ENCODE results near the gene ATG12. TPM values are rescaled to one million over a fixed set of nuclear protein-coding genes. Genes with fewer than 3 reads are reported as not detected.

The ATG12 gene
- total RNA-seq, 1 donor from 2014 or later = 73.9 TPM

DNA sequence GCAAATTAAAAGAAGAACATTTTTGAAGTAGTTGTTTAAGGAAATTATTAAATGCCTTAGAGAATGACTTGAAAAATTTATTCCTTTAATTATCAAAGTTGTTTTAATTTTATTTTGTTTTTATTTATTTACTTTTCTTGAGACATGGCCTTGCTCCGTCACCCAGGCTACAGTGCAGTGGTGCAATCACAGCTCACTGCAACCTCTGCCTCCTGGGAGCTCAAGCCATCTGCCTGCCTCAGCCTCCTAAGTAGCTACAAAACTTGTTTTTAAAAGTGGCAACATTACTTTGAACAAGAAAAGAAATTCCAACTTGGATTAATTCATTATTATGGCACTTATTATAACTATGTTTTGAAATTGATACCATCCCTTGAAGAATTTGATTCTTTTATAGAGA, 53.9 kb downstream of the ATG12 start:
- ChIA-PET POLR2A (no interaction called here), CTCF (no interaction called here)
- ATAC-seq (ENCODE audit: low read depth) (no peak), DNase-seq (no peak)
- intact Hi-C loops (cut with micrococcal nuclease) = no loop called here
- Mint-ChIP-seq H3K9me3 (no peaks in the 10 kb centered on the region), H3K27ac (no peak overlapping the region), H3K27me3 (peaks cover 42% of the 10 kb centered on the region), H3K4me3 (no peak overlapping the region), H3K4me1 (no peaks in the 10 kb centered on the region), H3K36me3 (ENCODE audit: low read depth) (no peaks in the 10 kb centered on the region)
- TF ChIP-seq, protein P1, sequence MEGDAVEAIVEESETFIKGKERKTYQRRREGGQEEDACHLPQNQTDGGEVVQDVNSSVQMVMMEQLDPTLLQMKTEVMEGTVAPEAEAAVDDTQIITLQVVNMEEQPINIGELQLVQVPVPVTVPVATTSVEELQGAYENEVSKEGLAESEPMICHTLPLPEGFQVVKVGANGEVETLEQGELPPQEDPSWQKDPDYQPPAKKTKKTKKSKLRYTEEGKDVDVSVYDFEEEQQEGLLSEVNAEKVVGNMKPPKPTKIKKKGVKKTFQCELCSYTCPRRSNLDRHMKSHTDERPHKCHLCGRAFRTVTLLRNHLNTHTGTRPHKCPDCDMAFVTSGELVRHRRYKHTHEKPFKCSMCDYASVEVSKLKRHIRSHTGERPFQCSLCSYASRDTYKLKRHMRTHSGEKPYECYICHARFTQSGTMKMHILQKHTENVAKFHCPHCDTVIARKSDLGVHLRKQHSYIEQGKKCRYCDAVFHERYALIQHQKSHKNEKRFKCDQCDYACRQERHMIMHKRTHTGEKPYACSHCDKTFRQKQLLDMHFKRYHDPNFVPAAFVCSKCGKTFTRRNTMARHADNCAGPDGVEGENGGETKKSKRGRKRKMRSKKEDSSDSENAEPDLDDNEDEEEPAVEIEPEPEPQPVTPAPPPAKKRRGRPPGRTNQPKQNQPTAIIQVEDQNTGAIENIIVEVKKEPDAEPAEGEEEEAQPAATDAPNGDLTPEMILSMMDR (IDR thresholded peaks at IDR 0.05) = no peak

DNA sequence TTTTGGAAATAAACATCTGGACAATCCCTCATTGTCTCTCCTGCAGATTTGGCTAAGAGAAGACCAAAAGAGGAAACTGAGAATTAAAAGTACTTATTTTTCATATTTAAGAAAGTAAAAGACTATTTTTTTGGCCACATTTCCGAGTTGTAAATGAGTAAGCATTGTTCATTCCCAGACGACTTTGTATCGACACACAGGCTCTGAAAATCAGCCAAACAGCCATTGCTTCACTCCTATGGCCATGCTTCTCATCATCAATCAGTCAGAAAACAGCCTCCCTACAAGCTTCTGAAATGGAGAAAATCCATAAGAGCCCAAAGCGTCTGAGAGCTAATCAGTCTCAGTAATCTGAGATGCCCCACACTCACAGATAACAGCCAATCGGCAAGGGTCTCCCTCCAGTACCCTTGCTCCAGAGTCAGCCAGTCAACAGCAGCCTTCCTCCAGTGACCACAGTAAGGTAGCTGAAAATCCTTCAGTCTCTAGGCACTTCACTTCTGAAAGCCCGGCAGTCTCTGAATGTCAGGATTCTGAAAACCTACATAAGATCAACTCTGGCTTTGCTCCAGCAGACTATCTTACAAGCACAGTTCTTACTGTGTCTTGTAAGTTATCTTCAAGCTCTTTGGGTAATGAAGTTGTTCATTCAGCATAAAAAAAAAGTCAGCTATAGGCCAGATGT, 55.8 kb downstream of the ATG12 start:
- CTCF ChIA-PET = no interaction called here
- H3K4me1 Mint-ChIP-seq = peaks cover 1% of the 10 kb centered on the region
- no peak overlapping the region for H3K27ac Mint-ChIP-seq
- no peaks in the 10 kb centered on the region for H3K36me3 Mint-ChIP-seq (ENCODE audit: low read depth)
- DNase-seq (no peak), ATAC-seq (ENCODE audit: low read depth) (no peak)
- peaks cover 32% of the 10 kb centered on the region for H3K27me3 Mint-ChIP-seq
- H3K4me3 Mint-ChIP-seq = no peak overlapping the region
- no peaks in the 10 kb centered on the region for H3K9me3 Mint-ChIP-seq
- intact Hi-C loops (cut with micrococcal nuclease) = no loop called here
- POLR2A ChIA-PET = no interaction called here
- TF ChIP-seq, protein P1 (IDR thresholded peaks at IDR 0.05) = no peak

DNA sequence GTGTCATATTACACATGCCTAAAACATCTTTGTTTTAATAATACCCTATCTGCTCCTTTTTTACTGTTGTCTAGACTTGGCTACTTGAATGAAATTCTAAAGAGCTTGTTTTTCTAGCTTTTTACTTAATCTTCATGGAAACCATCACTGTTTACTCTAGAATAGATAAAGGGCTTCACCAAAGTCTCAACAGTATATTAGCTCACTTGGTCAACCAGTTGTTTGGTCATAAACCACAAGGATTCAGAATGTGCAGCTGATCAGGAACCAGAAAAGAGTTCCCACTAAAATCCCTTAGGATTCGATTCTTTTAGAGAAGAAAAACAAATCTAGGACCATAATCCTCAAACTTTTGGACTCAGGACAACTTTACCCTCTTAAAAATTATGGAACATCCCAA, 62.9 kb downstream of the ATG12 start:
- no peak overlapping the region for H3K27ac Mint-ChIP-seq
- peaks cover 2% of the 10 kb centered on the region for H3K27me3 Mint-ChIP-seq

More for the DNA sequence above, 62.9 kb downstream of the ATG12 start:
- H3K4me3 Mint-ChIP-seq = no peak overlapping the region
- ATAC-seq (ENCODE audit: low read depth) (no peak), DNase-seq (no peak)
- CTCF ChIA-PET = no interaction called here
- H3K36me3 Mint-ChIP-seq (ENCODE audit: low read depth) = no peaks in the 10 kb centered on the region
- POLR2A ChIA-PET = no interaction called here
- TF ChIP-seq, protein P1 (IDR thresholded peaks at IDR 0.05) = no peak
- H3K4me1 Mint-ChIP-seq = peaks cover 1% of the 10 kb centered on the region
- H3K9me3 Mint-ChIP-seq = no peaks in the 10 kb centered on the region
- intact Hi-C loops (cut with micrococcal nuclease) = no loop called here

Other genes with a start within 250 kb of the ATG12 start
- gene TICAM2, start 239.1 kb downstream of the ATG12 start, total RNA-seq = 12.4 and 13.3 TPM in 2 replicates
- 34.9 and 35.0 TPM in 2 replicates for gene TMED7, start 215.5 kb downstream of the ATG12 start, total RNA-seq
- gene CDO1, start 24.9 kb downstream of the ATG12 start, total RNA-seq = not detected in 2 replicates
- gene AP3S1, start 370 bp upstream of the ATG12 start, total RNA-seq = 41.5 and 43.2 TPM in 2 replicates
- not detected in 2 replicates for gene LVRN, start 120.9 kb upstream of the ATG12 start, total RNA-seq
- gene ARL14EPL, start 190.9 kb upstream of the ATG12 start, total RNA-seq = not detected in 2 replicates
- gene COMMD10, start 243.5 kb upstream of the ATG12 start, total RNA-seq = 35.7 and 44.4 TPM in 2 replicates